ENCODE data around the gene PRR5L.

DNA sequence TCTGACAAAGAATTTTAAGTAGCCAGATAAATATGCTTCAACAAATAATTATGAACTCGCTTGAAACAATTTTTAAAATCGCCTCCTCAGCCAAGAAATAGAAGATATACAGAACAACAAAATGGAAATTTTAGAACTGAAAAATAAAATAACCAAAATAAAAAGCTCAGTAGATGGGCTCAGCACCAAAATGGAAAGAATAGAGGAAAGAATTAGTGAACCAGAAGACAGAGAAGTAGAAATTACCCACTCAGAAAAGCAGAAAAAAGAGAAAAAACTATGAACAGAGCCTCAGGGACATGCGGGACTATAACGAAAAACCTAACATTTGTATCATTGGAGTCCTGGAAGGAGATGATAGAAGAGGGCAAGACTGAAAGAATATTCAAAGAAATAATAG lies 14.2 kb upstream of the PRR5L start:
- TF ChIP-seq CTCF (IDR thresholded peaks at IDR 0.05) (no peak), POLR2AphosphoS5 (IDR thresholded peaks at IDR 0.05) (no peak)

Data from sigmoid colon (tissue), 4 donors.